CD8-positive, alpha-beta memory T cell (primary cell): ENCODE measurements around the gene GALNT10. TPM values are rescaled to one million over a fixed set of nuclear protein-coding genes. Genes with fewer than 3 reads are reported as not detected.

ENCODE experiments used
- CTCF ChIA-PET: fragments of 350-600 bp; sonication (Branson Sonifier 250); formaldehyde crosslinking; loops from one replicate; lab custom pipeline; 2021; ENCODE audit warnings: antibody characterized with exemption; lab: Charles Lee
- POLR2A ChIA-PET: fragments of 350-600 bp; sonication (Branson Sonifier 250); formaldehyde crosslinking; loops from one replicate; lab custom pipeline; 2021; ENCODE audit warnings: antibody characterized with exemption; lab: Charles Lee
- DNase-seq, 5 donors: peaks; one replicate each; pipeline versions ENCODE4 v3.0.0 to v3.0.0-alpha.2; 2020 to 2022; ENCODE audit warnings: mixed read lengths in 1 of 5
- H3K27ac ChIP-seq: one replicate; pipeline ENCODE4 v1.7.0; 2013; ENCODE audit warnings: low read depth, mild to moderate bottlenecking, low read length, moderate library complexity
- H3K27me3 ChIP-seq: 2 replicates; pipeline ENCODE4 v1.7.0; 2013; ENCODE audit warnings: low read length, mild to moderate bottlenecking; ENCODE audit not compliant: insufficient read depth, poor library complexity, severe bottlenecking
- H3K36me3 ChIP-seq: 2 replicates; pipeline ENCODE4 v1.7.0; 2013; ENCODE audit warnings: mild to moderate bottlenecking, low read length, moderate library complexity; ENCODE audit not compliant: insufficient read depth
- H3K4me1 ChIP-seq: 2 replicates; pipeline ENCODE4 v1.7.0; 2013; ENCODE audit warnings: mild to moderate bottlenecking, low read length, moderate library complexity; ENCODE audit not compliant: insufficient read depth
- H3K4me3 ChIP-seq: 2 replicates; pipeline ENCODE4 v1.7.0; 2013; ENCODE audit warnings: mild to moderate bottlenecking, low read length
- H3K9me3 ChIP-seq: 2 replicates; pipeline ENCODE4 v1.7.0; 2013; ENCODE audit warnings: mild to moderate bottlenecking, low read length
- H3K27ac Mint-ChIP-seq, 8 donors: one replicate each; pipeline ENCODE4 v1.8.0; 2020 to 2021; ENCODE audit warnings: mixed read lengths in 8 of 8, mild to moderate bottlenecking in 6 of 8, inconsistent platforms in 3 of 8, moderate library complexity in 3 of 8
- H3K27me3 Mint-ChIP-seq, 2 donors: one replicate each; pipeline ENCODE4 v1.8.0; 2020 to 2021; ENCODE audit warnings: mixed read lengths in 2 of 2, mild to moderate bottlenecking in 1 of 2, moderate library complexity in 1 of 2
- H3K36me3 Mint-ChIP-seq, 3 donors: one replicate each; pipeline ENCODE4 v1.8.0; 2020 to 2021; ENCODE audit warnings: mixed read lengths in 3 of 3, inconsistent platforms in 1 of 3, mild to moderate bottlenecking in 1 of 3
- H3K4me1 Mint-ChIP-seq, 3 donors: one replicate each; pipeline ENCODE4 v1.8.0; 2020 to 2021; ENCODE audit warnings: mixed read lengths in 3 of 3, inconsistent platforms in 1 of 3, mild to moderate bottlenecking in 1 of 3
- H3K4me3 Mint-ChIP-seq, 7 donors: one replicate each; pipeline ENCODE4 v1.8.0; 2020 to 2021; ENCODE audit warnings: mixed read lengths in 7 of 7, mild to moderate bottlenecking in 6 of 7, moderate library complexity in 4 of 7, inconsistent platforms in 2 of 7
- H3K9me3 Mint-ChIP-seq, 5 donors: one replicate each; pipeline ENCODE4 v1.8.0; 2020 to 2022; ENCODE audit warnings: mixed read lengths in 5 of 5, mild to moderate bottlenecking in 3 of 5, moderate library complexity in 2 of 5, inconsistent platforms in 1 of 5
- polyA plus RNA-seq: library from polyadenylated mRNA; unstranded; fragments of 300-500 nt; fragmentation: Illumina TruSeq; gene quantifications from one replicate; pipeline ENCODE4 v1.2.3, GENCODE V29; 2021
- total RNA-seq, 2 experiments: library from RNA; stranded (reverse); gene quantifications; one replicate each; pipeline ENCODE4 v1.2.3, GENCODE V29; 2021

GALNT10 gene
- total and polyA plus RNA-seq, 3 experiments from 2014 or later = 27.6 to 32.1 (median 28.0) TPM

DNA sequence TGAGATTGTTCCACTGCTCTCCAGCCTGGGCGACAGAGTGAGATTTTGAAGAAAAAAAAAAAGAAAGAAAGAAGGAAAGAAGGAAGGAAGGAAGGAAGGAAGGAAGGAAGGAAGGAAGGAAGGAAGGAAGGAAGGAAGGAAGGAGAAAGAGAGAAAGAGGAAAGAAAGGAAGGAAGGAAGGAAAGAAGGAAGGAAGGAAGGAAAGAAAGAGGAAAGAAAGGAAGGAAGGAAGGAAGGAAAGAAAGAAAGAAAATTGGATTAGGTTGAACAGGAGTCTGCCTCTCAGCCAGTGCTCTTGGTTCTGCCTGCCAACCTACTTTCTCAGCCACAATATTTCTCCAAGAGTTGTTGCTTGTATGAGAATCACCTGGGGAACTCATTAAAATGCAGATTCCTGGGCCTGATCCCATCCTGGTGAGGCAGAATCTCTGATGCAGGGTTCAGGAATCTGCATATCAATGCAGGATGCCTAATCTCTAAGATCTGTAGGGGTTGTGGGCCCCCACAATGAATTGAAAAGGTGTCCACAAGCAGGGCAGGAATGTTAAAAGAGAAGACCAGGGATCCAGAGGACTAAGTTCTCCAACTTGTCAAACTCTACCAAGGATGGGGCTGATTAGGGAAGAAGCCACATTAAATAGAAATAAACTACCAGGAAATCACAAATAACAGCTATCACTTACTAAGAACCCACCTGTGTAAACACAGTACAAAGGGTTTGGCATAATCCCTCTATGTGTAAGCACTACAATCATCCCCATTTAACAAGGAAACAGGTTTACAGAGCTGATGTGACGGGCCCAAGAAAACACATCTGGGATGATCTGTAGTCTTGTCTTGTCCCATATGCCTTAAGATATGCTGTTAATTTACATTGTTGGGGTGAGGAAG is 23.4 kb upstream of the GALNT10 start:
- ChIA-PET CTCF (no interaction called here), POLR2A (no interaction called here)

DNA sequence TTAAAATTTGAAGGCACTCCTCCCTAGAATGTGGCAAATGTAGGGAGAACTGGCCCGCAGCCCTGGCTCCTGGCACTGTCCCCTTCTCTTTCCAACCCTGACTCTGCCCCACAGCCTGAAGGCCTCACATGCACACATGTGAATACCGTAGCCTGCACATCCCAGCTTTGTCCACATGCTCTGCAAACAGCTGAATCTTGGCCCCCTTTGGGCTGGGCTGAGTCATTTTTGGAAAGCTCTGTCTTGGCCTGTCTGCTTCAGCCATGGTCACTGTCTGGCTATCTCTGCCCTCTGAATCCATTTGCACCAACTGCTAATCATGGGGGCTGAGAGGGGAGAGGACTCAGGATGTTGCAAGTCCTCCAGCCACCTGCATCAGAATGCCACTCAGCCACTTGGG is 22.1 kb upstream of the GALNT10 start:
- CTCF ChIA-PET = interaction anchor here (0.9 kb wide), 1 partner anchor 30 kb away, joined by 3 read pairs; no protein-coding TSS in a partner anchor

More for the DNA sequence above, 23.4 kb upstream of the GALNT10 start:
- no peak overlapping the region for H3K4me3 ChIP-seq
- H3K9me3 ChIP-seq = no peaks in the 10 kb centered on the region
- H3K4me3 Mint-ChIP-seq = no peak overlapping the region
- H3K36me3 Mint-ChIP-seq = no peaks in the 10 kb centered on the region
- H3K36me3 ChIP-seq = no peaks in the 10 kb centered on the region
- H3K4me1 ChIP-seq = no peaks in the 10 kb centered on the region
- H3K27ac Mint-ChIP-seq = peak overlapping the region in 1 of 8 donors; percentile 40
- no peak for DNase-seq
- no peak overlapping the region for H3K27ac ChIP-seq
- no peaks in the 10 kb centered on the region for H3K9me3 Mint-ChIP-seq
- H3K27me3 Mint-ChIP-seq = peaks cover 21 to 30% of the 10 kb centered on the region in 2 donors
- H3K27me3 ChIP-seq = peaks cover 5% of the 10 kb centered on the region
- H3K4me1 Mint-ChIP-seq = no peaks in the 10 kb centered on the region

DNA sequence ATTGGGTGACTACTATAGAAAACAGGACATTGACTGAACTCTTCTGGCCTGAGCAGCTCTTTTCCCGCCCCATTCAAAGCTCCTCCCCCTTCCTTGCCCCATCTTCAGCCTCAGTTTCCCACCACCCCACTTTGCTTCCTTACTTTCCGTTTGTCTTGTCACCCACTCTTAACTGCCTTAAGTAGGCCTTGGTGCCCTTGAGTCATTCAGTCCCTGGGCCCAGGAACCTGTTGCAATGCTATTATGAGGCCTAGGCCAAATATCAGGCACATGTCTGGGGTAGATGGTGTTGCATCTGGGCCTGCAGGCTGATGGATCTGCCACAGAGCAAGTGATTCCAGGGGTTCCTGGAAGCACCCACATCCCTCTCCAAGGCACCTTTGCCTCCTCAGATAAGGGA is 17.7 kb upstream of the GALNT10 start:
- no peaks in the 10 kb centered on the region for H3K4me1 ChIP-seq
- ChIA-PET CTCF (interaction anchor here (0.9 kb wide), 1 partner anchor 11 kb away, joined by 3 read pairs; no protein-coding TSS in a partner anchor), POLR2A (interaction anchor here (0.6 kb wide), 1 partner anchor 32 kb away, joined by 4 read pairs; no protein-coding TSS in a partner anchor)
- no peak overlapping the region for H3K4me3 ChIP-seq
- Mint-ChIP-seq H3K9me3 (no peaks in the 10 kb centered on the region), H3K27me3 (peaks cover 0 to 9% of the 10 kb centered on the region in 2 donors), H3K36me3 (no peaks in the 10 kb centered on the region), H3K27ac (peak overlapping the region in 1 of 8 donors; percentile 16), H3K4me3 (no peak overlapping the region), H3K4me1 (no peaks in the 10 kb centered on the region)
- H3K27me3 ChIP-seq = no peaks in the 10 kb centered on the region
- no peak overlapping the region for H3K27ac ChIP-seq
- H3K9me3 ChIP-seq = no peaks in the 10 kb centered on the region
- H3K36me3 ChIP-seq = no peaks in the 10 kb centered on the region
- no peak for DNase-seq

More for the DNA sequence above, 22.1 kb upstream of the GALNT10 start:
- Mint-ChIP-seq H3K4me3 (no peak overlapping the region), H3K9me3 (no peaks in the 10 kb centered on the region), H3K36me3 (no peaks in the 10 kb centered on the region), H3K4me1 (no peaks in the 10 kb centered on the region), H3K27ac (no peak overlapping the region), H3K27me3 (peaks cover 19 to 23% of the 10 kb centered on the region in 2 donors)
- Histone ChIP-seq H3K27ac (no peak overlapping the region), H3K4me1 (no peaks in the 10 kb centered on the region), H3K36me3 (no peaks in the 10 kb centered on the region), H3K9me3 (no peaks in the 10 kb centered on the region), H3K4me3 (no peak overlapping the region), H3K27me3 (peaks cover 5% of the 10 kb centered on the region)
- DNase-seq = no peak
- POLR2A ChIA-PET = no interaction called here

DNA sequence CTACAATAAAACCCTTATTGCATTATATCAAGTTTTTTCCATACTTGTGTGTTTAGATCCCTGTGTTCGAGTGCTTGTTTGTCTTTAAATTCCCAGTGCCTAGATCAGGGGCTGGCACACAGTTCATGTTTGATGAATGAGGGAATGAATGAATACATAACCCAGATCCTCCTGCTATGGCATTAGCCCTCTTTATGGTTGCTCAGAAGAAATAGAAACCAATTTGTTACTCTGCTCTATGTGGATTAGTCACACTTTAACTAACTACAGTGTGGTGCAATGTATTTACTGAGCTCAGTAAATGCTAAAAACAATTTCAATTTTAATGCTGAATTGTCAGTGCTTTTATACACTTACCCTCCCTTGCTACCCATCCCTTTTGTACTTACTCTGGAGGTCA is 16.4 kb upstream of the GALNT10 start:
- no peaks in the 10 kb centered on the region for H3K36me3 Mint-ChIP-seq
- no peaks in the 10 kb centered on the region for H3K9me3 Mint-ChIP-seq
- no peak overlapping the region for H3K27ac Mint-ChIP-seq
- Histone ChIP-seq H3K4me3 (no peak overlapping the region), H3K9me3 (no peaks in the 10 kb centered on the region), H3K27me3 (no peaks in the 10 kb centered on the region), H3K27ac (no peak overlapping the region), H3K36me3 (no peaks in the 10 kb centered on the region), H3K4me1 (no peaks in the 10 kb centered on the region)
- H3K4me1 Mint-ChIP-seq = no peaks in the 10 kb centered on the region
- no peak overlapping the region for H3K4me3 Mint-ChIP-seq
- CTCF ChIA-PET = interaction anchor here (1.4 to 2.3 kb wide), 3 partner anchors 12 to 102 kb away, joined by 3 to 7 read pairs (median 5); partner anchors contain the start of gene GALNT10
- no peak for DNase-seq
- POLR2A ChIA-PET = no interaction called here
- peaks cover 0 to 12% of the 10 kb centered on the region in 2 donors for H3K27me3 Mint-ChIP-seq

DNA sequence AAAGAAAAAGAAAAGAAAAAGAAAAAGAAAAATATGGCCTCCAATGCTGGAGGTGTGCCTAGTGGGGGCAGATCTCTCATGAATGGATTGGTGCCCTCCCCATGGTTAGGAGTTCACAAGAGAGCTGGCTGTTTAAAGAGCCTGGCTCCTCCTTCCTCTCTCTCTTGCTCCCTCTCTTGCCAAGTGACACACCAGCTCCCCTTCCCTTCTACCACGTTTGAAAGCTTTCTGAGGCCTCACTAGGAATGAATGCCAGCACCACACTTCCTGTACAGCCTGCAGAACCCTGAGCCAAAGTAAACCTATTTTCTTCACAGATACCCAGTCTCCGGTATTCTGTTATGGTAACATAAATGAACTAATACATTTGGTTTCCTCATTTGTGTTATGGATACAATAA is 14.4 kb upstream of the GALNT10 start:
- CTCF ChIA-PET = interaction anchor here (1.3 to 2.3 kb wide), 3 partner anchors 9 to 104 kb away, joined by 4 to 7 read pairs (median 5); partner anchors contain the start of gene GALNT10
- no peaks in the 10 kb centered on the region for H3K36me3 Mint-ChIP-seq
- no peak overlapping the region for H3K4me3 Mint-ChIP-seq
- no peaks in the 10 kb centered on the region for H3K9me3 Mint-ChIP-seq
- POLR2A ChIA-PET = no interaction called here
- no peak overlapping the region for H3K4me3 ChIP-seq
- no peaks in the 10 kb centered on the region for H3K36me3 ChIP-seq
- peaks cover 0 to 5% (median 0%) of the 10 kb centered on the region in 3 donors for H3K4me1 Mint-ChIP-seq
- peaks cover 3% of the 10 kb centered on the region for H3K4me1 ChIP-seq
- H3K27me3 ChIP-seq = no peaks in the 10 kb centered on the region
- no peaks in the 10 kb centered on the region for H3K9me3 ChIP-seq
- no peak overlapping the region for H3K27ac ChIP-seq
- DNase-seq = no peak
- H3K27me3 Mint-ChIP-seq = peaks cover 0 to 17% of the 10 kb centered on the region in 2 donors
- peak overlapping the region in 1 of 8 donors; percentile 25 for H3K27ac Mint-ChIP-seq

DNA sequence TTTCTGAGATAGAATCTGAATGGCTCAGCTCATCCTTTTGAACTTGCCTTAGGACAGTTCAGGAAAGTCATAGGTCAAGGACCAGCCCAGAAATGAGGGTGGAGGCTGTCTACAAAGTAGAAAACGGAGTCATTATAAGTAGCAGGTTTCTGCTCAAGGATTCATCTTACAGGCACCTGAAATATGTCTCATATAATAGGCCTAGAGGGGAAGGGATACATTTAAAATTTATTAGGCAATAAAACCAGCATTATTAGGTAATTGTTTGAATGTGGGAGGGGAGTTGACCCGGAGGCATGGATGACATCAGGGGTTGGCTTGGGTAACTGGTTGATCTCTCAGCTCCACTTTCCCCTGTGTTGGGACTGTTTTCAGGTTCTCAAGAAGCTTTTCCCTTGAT is 11.9 kb upstream of the GALNT10 start:
- no peak overlapping the region for H3K27ac ChIP-seq
- POLR2A ChIA-PET = no interaction called here

DNA sequence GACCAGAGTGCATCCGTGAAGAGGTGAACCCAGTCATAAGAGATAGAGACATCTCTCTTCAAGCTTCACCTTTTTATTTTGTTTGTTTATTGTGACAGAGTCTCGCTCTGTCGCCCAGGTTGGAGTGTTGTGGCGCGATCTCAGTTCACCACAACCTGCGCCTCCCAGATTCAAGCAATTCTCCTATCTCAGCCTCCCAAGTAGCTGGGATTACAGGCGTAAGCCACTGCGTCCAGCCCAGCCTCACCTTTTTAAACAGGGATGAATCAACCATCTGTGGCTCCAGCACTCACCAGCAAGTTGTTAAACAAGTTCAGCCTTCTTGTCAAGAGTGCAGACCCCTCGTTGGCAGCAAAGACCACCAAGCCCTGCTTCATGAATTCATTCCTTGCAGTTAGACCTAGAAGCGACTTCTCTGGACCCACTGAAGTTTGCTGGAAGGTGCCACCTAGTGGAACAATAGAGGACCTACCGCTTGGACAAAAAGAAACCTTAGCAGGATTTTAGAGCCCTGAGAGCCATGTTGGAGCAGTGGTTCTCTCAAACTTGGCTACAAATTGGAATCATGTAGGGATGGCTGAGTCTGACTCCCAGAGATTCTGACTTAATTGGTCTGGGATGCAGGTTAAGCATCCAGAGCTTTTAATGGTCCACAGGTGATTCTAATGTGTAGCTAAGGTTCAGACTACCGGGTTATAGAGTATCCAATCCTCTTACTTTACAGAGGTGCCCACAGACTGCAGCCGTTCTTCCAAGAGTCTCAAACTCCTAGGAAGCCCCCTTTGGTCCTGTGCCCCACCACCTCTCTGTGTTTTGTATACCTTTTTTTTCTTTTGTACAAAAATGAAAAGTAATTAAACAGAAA is 10.5 kb upstream of the GALNT10 start:
- no peaks in the 10 kb centered on the region for H3K9me3 Mint-ChIP-seq
- H3K4me1 ChIP-seq = peaks cover 3% of the 10 kb centered on the region
- no peak overlapping the region for H3K27ac ChIP-seq
- DNase-seq = peak in 4 of 5 donors; percentile 7 to 57 (median 38)
- peak overlapping the region in 2 of 7 donors; percentile 25 to 31 for H3K4me3 Mint-ChIP-seq
- H3K4me3 ChIP-seq = no peak overlapping the region
- no peaks in the 10 kb centered on the region for H3K36me3 Mint-ChIP-seq
- H3K36me3 ChIP-seq = no peaks in the 10 kb centered on the region
- H3K4me1 Mint-ChIP-seq = peaks cover 0 to 5% (median 0%) of the 10 kb centered on the region in 3 donors
- peak overlapping the region in 1 of 8 donors; percentile 54 for H3K27ac Mint-ChIP-seq
- no peaks in the 10 kb centered on the region for H3K9me3 ChIP-seq
- H3K27me3 ChIP-seq = no peaks in the 10 kb centered on the region
- CTCF ChIA-PET = interaction anchor here (0.7 to 3.6 kb wide), 12 partner anchors 10 to 229 kb away, joined by 3 to 23 read pairs (median 3); partner anchors contain the start of gene GALNT10
- H3K27me3 Mint-ChIP-seq = peaks cover 0 to 16% of the 10 kb centered on the region in 2 donors
- POLR2A ChIA-PET = interaction anchor here (1.0 kb wide), 1 partner anchor 10 kb away, joined by 4 read pairs; the partner anchor contains the start of gene GALNT10

More for the DNA sequence above, 11.9 kb upstream of the GALNT10 start:
- Mint-ChIP-seq H3K4me1 (peaks cover 0 to 5% (median 0%) of the 10 kb centered on the region in 3 donors), H3K9me3 (no peaks in the 10 kb centered on the region), H3K27ac (no peak overlapping the region), H3K27me3 (peaks cover 0 to 16% of the 10 kb centered on the region in 2 donors), H3K36me3 (no peaks in the 10 kb centered on the region), H3K4me3 (no peak overlapping the region)
- Histone ChIP-seq H3K9me3 (no peaks in the 10 kb centered on the region), H3K36me3 (no peaks in the 10 kb centered on the region), H3K4me3 (no peak overlapping the region), H3K4me1 (peaks cover 3% of the 10 kb centered on the region), H3K27me3 (no peaks in the 10 kb centered on the region)
- DNase-seq = no peak
- CTCF ChIA-PET = interaction anchor here (1.3 to 3.1 kb wide), 3 partner anchors 19 to 204 kb away, joined by 3 to 12 read pairs (median 5); no protein-coding TSS in a partner anchor
